Skeletal muscle cell (primary cell): ENCODE measurements around the gene LUC7L2.
"Not testable (repeated sequence)": the region's sequence is repeated elsewhere in the genome, so short reads cannot be mapped to it uniquely, and the experiment has no call there.

ENCODE experiments used
- DNase-seq: peaks from one replicate; pipeline ENCODE4 v3.0.0-alpha.2; 2010; ENCODE audit warnings: low read depth
- H3K4me3 ChIP-seq: 2 replicates; pipeline ENCODE4 v1.5.1; 2011; ENCODE audit warnings: low read depth, mild to moderate bottlenecking, control low read depth, low read length, moderate library complexity

The LUC7L2 gene

GRCh38 chr7:139351027-139351426 lies 8.7 kb upstream of the LUC7L2 start:
- DNase-seq: no peak
- H3K4me3 ChIP-seq: no peak overlapping the region

GRCh38 chr7:139354729-139355128 lies 5.0 kb upstream of the LUC7L2 start:
- DNase-seq: no peak
- no peak overlapping the region for H3K4me3 ChIP-seq

- DNase-seq: no peak
- H3K4me3 ChIP-seq: no peak overlapping the region
Observed at GRCh38 chr7:139355320-139355719, 4.4 kb upstream of the LUC7L2 start.

- H3K4me3 ChIP-seq: peak overlapping the region; percentile 92
- DNase-seq: not testable (repeated sequence)
Observed at GRCh38 chr7:139357729-139358506, 1.8 kb upstream of the LUC7L2 start.

GRCh38 chr7:139358541-139359365 lies 941 bp upstream of the LUC7L2 start:
- DNase-seq: no peak
- H3K4me3 ChIP-seq: peak overlapping the region; percentile 92

- peak; percentile 81 for DNase-seq
- H3K4me3 ChIP-seq: peak overlapping the region; percentile 92
Observed at GRCh38 chr7:139360210-139360947, 685 bp downstream of the LUC7L2 start.

- peak overlapping the region; percentile 92 for H3K4me3 ChIP-seq
- DNase-seq: no peak
Observed at GRCh38 chr7:139360948-139361307, 1.2 kb downstream of the LUC7L2 start.

GRCh38 chr7:139361523-139361922 lies 1.8 kb downstream of the LUC7L2 start:
- no peak for DNase-seq
- peak overlapping the region; percentile 92 for H3K4me3 ChIP-seq

- no peak for DNase-seq
- H3K4me3 ChIP-seq: no peak overlapping the region
Observed at GRCh38 chr7:139362302-139362701, 2.6 kb downstream of the LUC7L2 start.

GRCh38 chr7:139362981-139363380 lies 3.3 kb downstream of the LUC7L2 start:
- H3K4me3 ChIP-seq: no peak overlapping the region

GRCh38 chr7:139365336-139365735 lies 5.6 kb downstream of the LUC7L2 start:
- DNase-seq: no peak
- no peak overlapping the region for H3K4me3 ChIP-seq

More at GRCh38 chr7:139362981-139363380, 3.3 kb downstream of the LUC7L2 start:
- DNase-seq: no peak

GRCh38 chr7:139366400-139366799 lies 6.7 kb downstream of the LUC7L2 start:
- DNase-seq: no peak
- H3K4me3 ChIP-seq: no peak overlapping the region

GRCh38 chr7:139367438-139368155 lies 7.9 kb downstream of the LUC7L2 start:
- DNase-seq: no peak
- H3K4me3 ChIP-seq: no peak overlapping the region

GRCh38 chr7:139370301-139370942 lies 10.7 kb downstream of the LUC7L2 start:
- H3K4me3 ChIP-seq: no peak overlapping the region
- DNase-seq: no peak

- no peak for DNase-seq
- H3K4me3 ChIP-seq: no peak overlapping the region
Observed at GRCh38 chr7:139370943-139371313, 11.2 kb downstream of the LUC7L2 start.

GRCh38 chr7:139374246-139374645 lies 14.6 kb downstream of the LUC7L2 start:
- no peak overlapping the region for H3K4me3 ChIP-seq
- no peak for DNase-seq

GRCh38 chr7:139382439-139382838 lies 22.7 kb downstream of the LUC7L2 start:
- no peak for DNase-seq
- no peak overlapping the region for H3K4me3 ChIP-seq

- DNase-seq: no peak
Observed at GRCh38 chr7:139384611-139385010, 24.9 kb downstream of the LUC7L2 start.

GRCh38 chr7:139387594-139387993 lies 27.9 kb downstream of the LUC7L2 start:
- H3K4me3 ChIP-seq: no peak overlapping the region
- no peak for DNase-seq

More at GRCh38 chr7:139384611-139385010, 24.9 kb downstream of the LUC7L2 start:
- H3K4me3 ChIP-seq: no peak overlapping the region
